Mucosa of descending colon (tissue), 3 donors: Measurements from ENCODE around the gene KPNA1. TPM values are rescaled to one million over a fixed set of nuclear protein-coding genes. Genes with fewer than 3 reads are reported as not detected.
"Not testable (repeated sequence)": the region's sequence is repeated elsewhere in the genome, so short reads cannot be mapped to it uniquely, and the experiment has no call there.

ENCODE experiments used
- ATAC-seq: fragments of 200-7000 bp; cut with Tn5 transposase; one replicate; pipeline ENCODE4 v1.9.1; 2020; ENCODE audit warnings: mild to moderate bottlenecking, moderate library complexity
- DNase-seq, 3 donors: peaks; one replicate each; pipeline ENCODE4 v3.0.0-alpha.2; 2020
- H3K36me3 ChIP-seq: fragments of 200-600 bp; one replicate; pipeline ENCODE4 v1.8.0; 2021; ENCODE audit warnings: low read depth, mild to moderate bottlenecking
- H3K4me1 ChIP-seq: fragments of 200-600 bp; one replicate; pipeline ENCODE4 v1.8.0; 2021; ENCODE audit warnings: low read depth, mild to moderate bottlenecking
- H3K4me3 ChIP-seq: fragments of 200-600 bp; one replicate; pipeline ENCODE4 v1.8.0; 2021; ENCODE audit warnings: mild to moderate bottlenecking
- H3K9me3 ChIP-seq: fragments of 200-600 bp; one replicate; pipeline ENCODE4 v1.8.0; 2021; ENCODE audit warnings: mild to moderate bottlenecking
- CTCF ChIP-seq: fragments of 200-600 bp; IDR thresholded peaks from one replicate; pipeline ENCODE4 v1.8.0; 2022; ENCODE audit warnings: antibody characterized with exemption, mild to moderate bottlenecking
- intact Hi-C, 2 donors: fragments of 100-400 bp; cut with DNase I in 1 of 2; cut with micrococcal nuclease in 1 of 2; formaldehyde crosslinking; loops; one replicate each; pipeline versions ENCODE4 v1.11.0 to v1.11.1; 2022; cut with DNase I, micrococcal nuclease
- total RNA-seq, 3 donors: library from RNA; stranded (reverse); fragmentation: NEBNext Ultra II Directional in 2 of 3; extraction: Animal tissue kit (Norgen Biotek cat#: 25700) in 2 of 3; gene quantifications; one replicate each; pipeline versions ENCODE4 v1.2.1 to v1.2.4, GENCODE V29; 2021 to 2023
- donor health status: DM: no; HTN: no; CAD: no; lungs with moderate emphysema.
- donor health status: DM: no; HTN: no; CAD: no.
- donor health status: DM: no; HTN: yes; CAD: no.

KPNA1 gene
- total RNA-seq, 3 donors from 2014 or later, result 43.3 to 80.2 (median 48.8) TPM

- no peaks in the 10 kb centered on the region for H3K36me3 ChIP-seq
- H3K4me1 ChIP-seq, result peaks cover 5% of the 10 kb centered on the region
- no peak for ATAC-seq
- intact Hi-C loops, result no loop called here
- no peak for TF ChIP-seq CTCF
- DNase-seq, result no peak
- H3K9me3 ChIP-seq, result no peaks in the 10 kb centered on the region
- no peak overlapping the region for H3K4me3 ChIP-seq
Measured at GRCh38 chr3:122512284-122512683, 2.5 kb downstream of the KPNA1 start.

DNA sequence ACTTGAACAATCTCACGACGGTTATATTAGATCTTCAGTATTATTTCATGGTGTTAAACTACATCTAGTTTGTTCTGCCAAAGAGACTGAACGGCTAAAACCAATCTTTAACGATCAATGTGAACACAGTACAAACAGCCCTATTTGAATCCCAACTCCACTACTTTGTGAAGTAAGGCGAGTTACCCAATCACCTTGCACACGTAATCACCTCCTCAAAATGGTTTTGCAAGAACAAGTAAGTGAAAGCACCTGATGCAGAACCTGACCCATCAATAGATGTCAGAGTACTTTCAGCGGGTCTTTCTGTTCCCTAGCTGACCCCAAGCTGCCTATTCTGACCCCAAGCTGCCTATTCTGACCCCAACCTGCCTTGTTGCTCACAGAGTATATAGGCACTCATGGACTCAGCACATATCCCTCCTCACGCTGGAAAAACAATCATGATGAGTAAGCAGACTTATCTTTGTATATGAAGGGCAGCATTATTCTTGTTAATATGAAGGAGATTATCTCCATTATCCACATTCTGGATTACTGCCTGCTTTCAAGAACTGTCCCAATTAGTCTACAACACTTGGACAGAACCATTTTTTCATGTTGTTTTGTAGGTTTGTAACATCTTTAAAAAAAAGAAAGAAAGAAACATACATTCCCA lies 3.7 kb downstream of the KPNA1 start:
- ATAC-seq, result no peak
- intact Hi-C loops, result no loop called here
- H3K4me3 ChIP-seq, result no peak overlapping the region
- H3K9me3 ChIP-seq, result no peaks in the 10 kb centered on the region
- TF ChIP-seq CTCF, result no peak
- DNase-seq, result no peak
- peaks cover 5% of the 10 kb centered on the region for H3K4me1 ChIP-seq
- H3K36me3 ChIP-seq, result no peaks in the 10 kb centered on the region

DNA sequence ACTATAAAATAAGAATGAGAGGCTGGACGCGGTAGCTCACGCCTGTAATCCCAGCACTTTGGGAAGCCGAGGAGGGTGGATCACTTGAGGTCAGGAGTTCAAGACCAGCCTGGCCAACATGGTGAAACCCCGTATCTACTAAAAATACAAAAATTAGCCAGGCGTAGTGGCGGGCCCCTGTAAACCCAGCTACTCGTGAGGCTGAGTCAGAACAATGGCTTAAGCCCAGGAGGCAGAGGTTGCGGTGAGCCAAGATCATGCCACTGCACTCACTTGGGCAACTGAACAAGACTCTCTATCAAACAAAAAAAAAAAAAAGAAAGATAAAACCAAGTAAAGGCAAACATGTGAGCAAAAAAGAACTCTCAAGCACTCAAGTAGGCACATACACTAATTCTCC lies 5.8 kb downstream of the KPNA1 start:
- ATAC-seq, intact Hi-C loops, DNase-seq, H3K4me1 ChIP-seq, H3K36me3 ChIP-seq, H3K4me3 ChIP-seq, H3K9me3 ChIP-seq: not testable (repeated sequence)

- ATAC-seq, result no peak
- intact Hi-C loops, result no loop called here
- Histone ChIP-seq H3K36me3 (no peaks in the 10 kb centered on the region), H3K9me3 (no peaks in the 10 kb centered on the region), H3K4me1 (peaks cover 6% of the 10 kb centered on the region), H3K4me3 (no peak overlapping the region)
- DNase-seq, result no peak
- TF ChIP-seq CTCF, result no peak
Measured at GRCh38 chr3:122508135-122508914, 6.4 kb downstream of the KPNA1 start.

GRCh38 chr3:122506450-122506849 lies 8.3 kb downstream of the KPNA1 start:
- no peak for TF ChIP-seq CTCF
- no peak for DNase-seq
- Histone ChIP-seq H3K9me3 (no peaks in the 10 kb centered on the region), H3K4me1 (peaks cover 5% of the 10 kb centered on the region), H3K4me3 (no peak overlapping the region), H3K36me3 (no peaks in the 10 kb centered on the region)
- no peak for ATAC-seq
- intact Hi-C loops, result no loop called here

- no peak for DNase-seq
- peaks cover 5% of the 10 kb centered on the region for H3K4me1 ChIP-seq
- TF ChIP-seq CTCF, result no peak
- ATAC-seq, result no peak
- H3K36me3 ChIP-seq, result no peaks in the 10 kb centered on the region
- intact Hi-C loops, result no loop called here
- no peaks in the 10 kb centered on the region for H3K9me3 ChIP-seq
- no peak overlapping the region for H3K4me3 ChIP-seq
Measured at GRCh38 chr3:122505676-122506075, 9.1 kb downstream of the KPNA1 start.
